HCT116 (cell line): Measurements from ENCODE around the gene ZNF621. TPM values are rescaled to one million over a fixed set of nuclear protein-coding genes. Genes with fewer than 3 reads are reported as not detected.

Experiments used
- ATAC-seq: fragments of 200-7000 bp; cut with Tn5 transposase; 2 replicates; pipeline ENCODE4 v1.9.1; 2020; ENCODE audit warnings: mild to moderate bottlenecking, moderate library complexity
- BruUV-seq: library from RNA; stranded (reverse); fragments of 400-500 nt; replicated peaks from 2 replicates; lab custom pipeline; 2021; lab: Mats Ljungman, UMichigan
- CTCF ChIA-PET: fragments of 300-600 bp; sonication (Branson Sonifier 250); formaldehyde crosslinking; loops from one replicate; lab custom pipeline; 2021; ENCODE audit warnings: antibody characterized with exemption; lab: Charles Lee
- POLR2A ChIA-PET: fragments of 300-600, 350-600 bp; sonication (Branson Sonifier 250); formaldehyde crosslinking; loops from one replicate; lab custom pipeline; 2021; ENCODE audit warnings: antibody characterized with exemption; lab: Charles Lee
- RAD21 ChIA-PET, 2 experiments: fragments of 300-600 bp; sonication (Branson Sonifier 250); formaldehyde crosslinking; loops; one replicate each; lab custom pipeline; 2023; ENCODE audit warnings: low total read pairs in 2 of 2; ENCODE audit not compliant: uncharacterized antibody in 2 of 2, unreplicated experiment in 2 of 2, low non-redundant PET in 1 of 2; lab: Charles Lee
- DNase-seq: peaks from one replicate; pipeline ENCODE4 v3.0.0-alpha.2; 2010; ENCODE audit warnings: low read depth, low spot score
- H2AFZ ChIP-seq: fragments of 200-600 bp; shearing (Covaris generic), sonication (generic); 2 replicates; pipeline ENCODE4 v1.6.1; 2017; ENCODE audit warnings: low read depth, mixed run types, mixed read lengths, antibody characterized with exemption, low read length; ENCODE audit not compliant: poor library complexity, severe bottlenecking
- H3K27ac ChIP-seq: 2 replicates; pipeline ENCODE4 v1.5.1; 2012; ENCODE audit warnings: low read depth, low read length
- H3K27me3 ChIP-seq: fragments of 200-600 bp; sonication (generic); 2 replicates; pipeline ENCODE4 v1.6.1; 2016; ENCODE audit warnings: mixed run types, low read length, mixed read lengths; ENCODE audit not compliant: insufficient read depth
- H3K36me3 ChIP-seq, 2 experiments: fragments of 200-500 bp in 1 of 2; fragments of 200-600 bp in 1 of 2; sonication (Bioruptor generic) in 1 of 2; sonication (generic) in 1 of 2; 2 replicates each; pipeline versions ENCODE4 v1.5.1 to v1.6.1; 2014 to 2016; ENCODE audit warnings: low read length in 2 of 2, inconsistent platforms in 1 of 2, mixed read lengths in 1 of 2, mixed run types in 1 of 2; ENCODE audit not compliant: insufficient read depth in 2 of 2, control insufficient read depth in 1 of 2
- H3K4me1 ChIP-seq, 2 experiments: fragments of 200-600 bp in 1 of 2; sonication (generic) in 1 of 2; 2 replicates each; pipeline versions ENCODE4 v1.5.1 to v1.6.1; 2012 to 2017; ENCODE audit warnings: low read length in 2 of 2, inconsistent platforms in 1 of 2, mild to moderate bottlenecking in 1 of 2, mixed read lengths in 1 of 2, mixed run types in 1 of 2, moderate library complexity in 1 of 2; ENCODE audit not compliant: insufficient read depth in 2 of 2, control insufficient read depth in 1 of 2
- H3K4me2 ChIP-seq: fragments of 200-600 bp; sonication (generic); 2 replicates; pipeline ENCODE4 v1.6.1; 2017; ENCODE audit warnings: mixed run types, low read length, mixed read lengths
- H3K4me3 ChIP-seq, 2 experiments: fragments of 200-600 bp in 1 of 2; sonication (generic) in 1 of 2; replicated peaks in 1 of 2; 2 replicates each; pipeline ENCODE4 v1.5.1; 2011 to 2016; ENCODE audit warnings: low read length in 2 of 2, control low read depth in 1 of 2, low read depth in 1 of 2, mild to moderate bottlenecking in 1 of 2, mixed read lengths in 1 of 2, mixed run types in 1 of 2
- H3K79me2 ChIP-seq: fragments of 200-600 bp; sonication (generic); 2 replicates; pipeline ENCODE4 v1.6.1; 2017; ENCODE audit warnings: mild to moderate bottlenecking, mixed run types, low read length, moderate library complexity, mixed read lengths; ENCODE audit not compliant: insufficient read depth
- H3K9ac ChIP-seq: fragments of 200-600 bp; sonication (generic); 2 replicates; pipeline ENCODE4 v1.6.1; 2016; ENCODE audit warnings: low read length, mixed read lengths
- H3K9me2 ChIP-seq: fragments of 200-600 bp; sonication (generic), shearing (Covaris generic); 2 replicates; pipeline ENCODE4 v1.6.1; 2017; ENCODE audit warnings: mixed run types, mild to moderate bottlenecking, moderate library complexity; ENCODE audit not compliant: insufficient read depth
- H3K9me3 ChIP-seq, 2 experiments: fragments of 200-500 bp in 1 of 2; fragments of 200-600 bp in 1 of 2; sonication (Bioruptor generic) in 1 of 2; sonication (generic) in 1 of 2; 2 replicates each; pipeline ENCODE4 v1.6.1; 2014 to 2017; ENCODE audit warnings: low read length in 2 of 2, mixed read lengths in 2 of 2, inconsistent platforms in 1 of 2, low read depth in 1 of 2, mild to moderate bottlenecking in 1 of 2, mixed run types in 1 of 2, moderate library complexity in 1 of 2; ENCODE audit not compliant: control insufficient read depth in 1 of 2, insufficient read depth in 1 of 2
- H4K20me1 ChIP-seq: fragments of 200-600 bp; sonication (generic), shearing (Covaris generic); 2 replicates; pipeline ENCODE4 v1.6.1; 2017; ENCODE audit warnings: mixed run types, mild to moderate bottlenecking, moderate library complexity; ENCODE audit not compliant: insufficient read depth
- CEBPB ChIP-seq: IDR thresholded peaks from 2 replicates; pipeline ENCODE4 v1.6.1; 2012; ENCODE audit warnings: low read depth
- EGR1 ChIP-seq: IDR thresholded peaks from 2 replicates; pipeline ENCODE4 v1.6.1; 2012; ENCODE audit warnings: low read depth
- ELF1 ChIP-seq: IDR thresholded peaks from 2 replicates; pipeline ENCODE4 v1.6.1; 2012; ENCODE audit warnings: low read depth, borderline replicate concordance
- EZH2 ChIP-seq: fragments of 200-600 bp; sonication (generic); IDR thresholded peaks from 2 replicates; pipeline ENCODE4 v1.6.1; 2017; ENCODE audit warnings: antibody characterized with exemption, mixed run types
- EZH2phosphoT487 ChIP-seq: fragments of 200-600 bp; IDR thresholded peaks from 2 replicates; pipeline ENCODE4 v1.6.1; 2018; ENCODE audit warnings: antibody characterized with exemption, borderline replicate concordance
- FOSL1 ChIP-seq: IDR thresholded peaks from 2 replicates; pipeline ENCODE4 v1.6.1; 2012; ENCODE audit warnings: low read depth
- JUND ChIP-seq: IDR thresholded peaks from 2 replicates; pipeline ENCODE4 v1.6.1; 2012
- POLR2A ChIP-seq: IDR thresholded peaks from 2 replicates; pipeline ENCODE4 v1.7.0; 2011; ENCODE audit warnings: borderline replicate concordance; ENCODE audit not compliant: insufficient read depth, insufficient read length; ENCODE audit errors: extremely low read depth
- POLR2AphosphoS5 ChIP-seq: IDR thresholded peaks from 2 replicates; pipeline ENCODE4 v1.6.1; 2011; ENCODE audit warnings: mild to moderate bottlenecking, low read depth, low read length, moderate library complexity
- RAD21 ChIP-seq: IDR thresholded peaks from 2 replicates; pipeline ENCODE4 v1.6.1; 2012; ENCODE audit warnings: low read depth, mild to moderate bottlenecking
- SP1 ChIP-seq: IDR thresholded peaks from 2 replicates; pipeline ENCODE4 v1.6.1; 2012; ENCODE audit warnings: low read depth
- SRF ChIP-seq: IDR thresholded peaks from 2 replicates; pipeline ENCODE4 v1.6.1; 2012; ENCODE audit warnings: low read depth
- TCF7L2 ChIP-seq: IDR thresholded peaks from 2 replicates; pipeline ENCODE4 v1.7.0; 2011; ENCODE audit warnings: borderline replicate concordance, inconsistent platforms; ENCODE audit not compliant: insufficient read depth, insufficient read length; ENCODE audit errors: extremely low read depth
- ZNF274 ChIP-seq: fragments of 200-500 bp; sonication (Bioruptor generic); IDR thresholded peaks from 2 replicates; pipeline ENCODE4 v1.6.1; 2014; ENCODE audit warnings: mild to moderate bottlenecking, low read depth, low read length, inconsistent platforms
- intact Hi-C: fragments of 100-400 bp; cut with micrococcal nuclease; formaldehyde crosslinking; loops from 2 replicates; pipeline ENCODE4 v1.10.0; 2022
- total RNA-seq: library from RNA; stranded (reverse); gene quantifications from one replicate; pipeline ENCODE4 v1.2.1, GENCODE V29; 2021; ENCODE audit not compliant: unreplicated experiment
- TF ChIP-seq, protein P1 (sequence below): IDR thresholded peaks from 2 replicates; pipeline ENCODE4 v1.6.1; 2012; ENCODE audit warnings: low read depth
- TF ChIP-seq, protein P2 (sequence below), 3 experiments: fragments of 200-600 bp in 1 of 3; sonication (generic) in 1 of 3; IDR thresholded peaks in 2 of 3; conservative IDR thresholded peaks in 1 of 3; 2 replicates each; pipeline ENCODE4 v1.5.1; 2012 to 2017; ENCODE audit warnings: low read depth in 2 of 3, low read length in 2 of 3, antibody characterized with exemption in 1 of 3, borderline replicate concordance in 1 of 3, control low read depth in 1 of 3, mild to moderate bottlenecking in 1 of 3, mixed read lengths in 1 of 3, mixed run types in 1 of 3, moderate library complexity in 1 of 3; ENCODE audit not compliant: insufficient read depth in 1 of 3
- TF ChIP-seq, protein P3 (sequence below): IDR thresholded peaks from 2 replicates; pipeline ENCODE4 v1.6.1; 2012
- TF ChIP-seq, protein P4 (sequence below): IDR thresholded peaks from 2 replicates; pipeline ENCODE4 v1.6.1; 2012

Gene ZNF621
- total RNA-seq, 1 experiment from 2014 or later = 23.5 TPM

DNA sequence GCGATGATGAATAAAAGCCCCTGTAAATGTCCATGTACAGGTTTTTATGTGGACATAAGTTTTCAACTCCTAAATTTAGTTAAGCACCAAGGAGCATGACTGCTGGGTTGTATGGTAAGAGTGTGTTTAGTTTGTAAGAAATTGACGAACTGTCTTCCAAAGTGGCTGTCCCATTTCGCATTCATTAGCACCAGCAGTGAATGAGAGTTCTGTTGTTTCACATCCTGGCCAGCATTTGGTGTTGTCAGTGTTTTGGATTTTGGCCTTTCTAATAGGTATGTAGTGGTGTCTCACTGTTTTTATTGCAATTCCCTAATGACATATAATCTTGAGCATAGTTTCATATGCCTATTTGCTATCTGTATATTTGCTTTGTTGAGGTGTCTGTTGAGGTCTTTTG, 3.7 kb downstream of the ZNF621 start:
- H3K27ac ChIP-seq = no peak overlapping the region
- no peaks in the 10 kb centered on the region for H3K9me3 ChIP-seq
- H3K9me2 ChIP-seq = no peaks in the 10 kb centered on the region
- H2AFZ ChIP-seq = no peak overlapping the region
- intact Hi-C loops = no loop called here
- H3K27me3 ChIP-seq = no peaks in the 10 kb centered on the region
- H3K4me2 ChIP-seq = no peak overlapping the region
- DNase-seq (no peak), ATAC-seq (no peak)
- no peak overlapping the region for H3K4me3 ChIP-seq
- TF ChIP-seq, protein P1, sequence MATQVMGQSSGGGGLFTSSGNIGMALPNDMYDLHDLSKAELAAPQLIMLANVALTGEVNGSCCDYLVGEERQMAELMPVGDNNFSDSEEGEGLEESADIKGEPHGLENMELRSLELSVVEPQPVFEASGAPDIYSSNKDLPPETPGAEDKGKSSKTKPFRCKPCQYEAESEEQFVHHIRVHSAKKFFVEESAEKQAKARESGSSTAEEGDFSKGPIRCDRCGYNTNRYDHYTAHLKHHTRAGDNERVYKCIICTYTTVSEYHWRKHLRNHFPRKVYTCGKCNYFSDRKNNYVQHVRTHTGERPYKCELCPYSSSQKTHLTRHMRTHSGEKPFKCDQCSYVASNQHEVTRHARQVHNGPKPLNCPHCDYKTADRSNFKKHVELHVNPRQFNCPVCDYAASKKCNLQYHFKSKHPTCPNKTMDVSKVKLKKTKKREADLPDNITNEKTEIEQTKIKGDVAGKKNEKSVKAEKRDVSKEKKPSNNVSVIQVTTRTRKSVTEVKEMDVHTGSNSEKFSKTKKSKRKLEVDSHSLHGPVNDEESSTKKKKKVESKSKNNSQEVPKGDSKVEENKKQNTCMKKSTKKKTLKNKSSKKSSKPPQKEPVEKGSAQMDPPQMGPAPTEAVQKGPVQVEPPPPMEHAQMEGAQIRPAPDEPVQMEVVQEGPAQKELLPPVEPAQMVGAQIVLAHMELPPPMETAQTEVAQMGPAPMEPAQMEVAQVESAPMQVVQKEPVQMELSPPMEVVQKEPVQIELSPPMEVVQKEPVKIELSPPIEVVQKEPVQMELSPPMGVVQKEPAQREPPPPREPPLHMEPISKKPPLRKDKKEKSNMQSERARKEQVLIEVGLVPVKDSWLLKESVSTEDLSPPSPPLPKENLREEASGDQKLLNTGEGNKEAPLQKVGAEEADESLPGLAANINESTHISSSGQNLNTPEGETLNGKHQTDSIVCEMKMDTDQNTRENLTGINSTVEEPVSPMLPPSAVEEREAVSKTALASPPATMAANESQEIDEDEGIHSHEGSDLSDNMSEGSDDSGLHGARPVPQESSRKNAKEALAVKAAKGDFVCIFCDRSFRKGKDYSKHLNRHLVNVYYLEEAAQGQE = no peak
- TF ChIP-seq RAD21 = no peak
- no peak for TF ChIP-seq FOSL1
- no peak for TF ChIP-seq JUND
- TF ChIP-seq POLR2A = no peak
- no peak for TF ChIP-seq EZH2
- TF ChIP-seq, protein P2, sequence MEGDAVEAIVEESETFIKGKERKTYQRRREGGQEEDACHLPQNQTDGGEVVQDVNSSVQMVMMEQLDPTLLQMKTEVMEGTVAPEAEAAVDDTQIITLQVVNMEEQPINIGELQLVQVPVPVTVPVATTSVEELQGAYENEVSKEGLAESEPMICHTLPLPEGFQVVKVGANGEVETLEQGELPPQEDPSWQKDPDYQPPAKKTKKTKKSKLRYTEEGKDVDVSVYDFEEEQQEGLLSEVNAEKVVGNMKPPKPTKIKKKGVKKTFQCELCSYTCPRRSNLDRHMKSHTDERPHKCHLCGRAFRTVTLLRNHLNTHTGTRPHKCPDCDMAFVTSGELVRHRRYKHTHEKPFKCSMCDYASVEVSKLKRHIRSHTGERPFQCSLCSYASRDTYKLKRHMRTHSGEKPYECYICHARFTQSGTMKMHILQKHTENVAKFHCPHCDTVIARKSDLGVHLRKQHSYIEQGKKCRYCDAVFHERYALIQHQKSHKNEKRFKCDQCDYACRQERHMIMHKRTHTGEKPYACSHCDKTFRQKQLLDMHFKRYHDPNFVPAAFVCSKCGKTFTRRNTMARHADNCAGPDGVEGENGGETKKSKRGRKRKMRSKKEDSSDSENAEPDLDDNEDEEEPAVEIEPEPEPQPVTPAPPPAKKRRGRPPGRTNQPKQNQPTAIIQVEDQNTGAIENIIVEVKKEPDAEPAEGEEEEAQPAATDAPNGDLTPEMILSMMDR (IDR thresholded peaks at IDR 0.05 in 2 of 3, conservative IDR thresholded peaks at IDR 0.05 in 1 of 3; ENCODE audit: borderline replicate concordance in 1 of 3, insufficient read depth in 1 of 3, low read depth in 2 of 3, low read length in 2 of 3) = no peak
- no peak for TF ChIP-seq SP1
- no peak for TF ChIP-seq ZNF274
- no peak for TF ChIP-seq ELF1
- TF ChIP-seq EZH2phosphoT487 = no peak
- TF ChIP-seq TCF7L2 = no peak
- TF ChIP-seq, protein P3, sequence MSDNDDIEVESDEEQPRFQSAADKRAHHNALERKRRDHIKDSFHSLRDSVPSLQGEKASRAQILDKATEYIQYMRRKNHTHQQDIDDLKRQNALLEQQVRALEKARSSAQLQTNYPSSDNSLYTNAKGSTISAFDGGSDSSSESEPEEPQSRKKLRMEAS = no peak
- no peak for TF ChIP-seq SRF
- TF ChIP-seq, protein P4, sequence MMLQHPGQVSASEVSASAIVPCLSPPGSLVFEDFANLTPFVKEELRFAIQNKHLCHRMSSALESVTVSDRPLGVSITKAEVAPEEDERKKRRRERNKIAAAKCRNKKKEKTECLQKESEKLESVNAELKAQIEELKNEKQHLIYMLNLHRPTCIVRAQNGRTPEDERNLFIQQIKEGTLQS = no peak
- no peak for TF ChIP-seq CEBPB
- TF ChIP-seq POLR2AphosphoS5 = no peak
- no peak for TF ChIP-seq EGR1
- POLR2A ChIA-PET = no interaction called here
- H3K79me2 ChIP-seq = peaks cover 10% of the 10 kb centered on the region
- peaks cover 0 to 18% of the 10 kb centered on the region in 2 experiments; a peak in 1 of 4 replicates for H3K4me1 ChIP-seq
- RAD21 ChIA-PET = no interaction called here
- CTCF ChIA-PET = no interaction called here
- BruUV-seq = no TSS peak
- no peak overlapping the region for H3K9ac ChIP-seq
- peaks cover 29 to 38% of the 10 kb centered on the region in 2 experiments for H3K36me3 ChIP-seq
- no peaks in the 10 kb centered on the region for H4K20me1 ChIP-seq
